Activated CD8-positive, alpha-beta memory T cell treated with anti-CD3 and anti-CD28 coated beads, Interleukin-2, amount 50 U/mL, for 24 hours (primary cell): Measurements from ENCODE around the gene SDK1.

ENCODE experiments used
- DNase-seq: peaks from one replicate; pipeline ENCODE4 v3.0.0-alpha.2; 2020; ENCODE audit errors: extremely low read depth

Gene SDK1

GRCh38 chr7:4015996-4016395, 714.9 kb downstream of the SDK1 start:
- no peak for DNase-seq

DNA sequence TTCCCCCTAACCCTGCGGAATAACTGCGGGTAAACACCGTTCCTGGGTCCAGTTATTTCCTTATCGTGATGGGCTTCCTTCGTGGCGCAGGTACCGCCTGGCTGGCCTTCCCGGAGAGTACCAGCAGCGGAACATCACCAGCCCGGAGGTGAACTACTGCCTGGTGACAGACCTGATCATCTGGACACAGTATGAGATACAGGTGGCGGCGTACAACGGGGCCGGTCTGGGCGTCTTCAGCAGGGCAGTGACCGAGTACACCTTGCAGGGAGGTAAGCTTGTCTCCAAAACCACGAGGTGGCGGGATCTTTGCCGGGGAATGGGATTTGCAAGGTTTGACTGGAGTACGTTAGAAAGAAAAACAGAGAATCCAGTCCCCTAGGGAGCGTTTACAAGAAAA, 716.0 kb downstream of the SDK1 start:
- no peak for DNase-seq

DNA sequence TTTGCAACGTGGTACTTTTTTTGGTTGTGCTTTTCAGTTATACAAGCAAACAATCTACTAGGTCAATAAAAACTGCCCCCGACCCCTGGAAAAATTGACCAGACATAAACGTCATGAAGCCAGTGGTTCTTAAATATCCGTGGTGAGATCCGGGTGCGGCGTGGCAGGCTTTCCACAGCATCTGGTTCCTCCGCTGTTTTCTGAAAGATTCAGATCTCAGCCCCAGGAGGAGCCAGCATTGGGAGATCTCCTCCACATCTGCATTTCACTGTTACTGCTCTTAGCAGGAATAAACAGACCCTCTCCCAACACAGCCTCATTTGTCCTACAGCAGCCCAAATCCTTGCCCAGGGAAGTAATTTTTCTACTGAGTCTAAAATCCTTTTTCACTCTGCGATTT, 716.7 kb downstream of the SDK1 start:
- DNase-seq, result no peak

DNA sequence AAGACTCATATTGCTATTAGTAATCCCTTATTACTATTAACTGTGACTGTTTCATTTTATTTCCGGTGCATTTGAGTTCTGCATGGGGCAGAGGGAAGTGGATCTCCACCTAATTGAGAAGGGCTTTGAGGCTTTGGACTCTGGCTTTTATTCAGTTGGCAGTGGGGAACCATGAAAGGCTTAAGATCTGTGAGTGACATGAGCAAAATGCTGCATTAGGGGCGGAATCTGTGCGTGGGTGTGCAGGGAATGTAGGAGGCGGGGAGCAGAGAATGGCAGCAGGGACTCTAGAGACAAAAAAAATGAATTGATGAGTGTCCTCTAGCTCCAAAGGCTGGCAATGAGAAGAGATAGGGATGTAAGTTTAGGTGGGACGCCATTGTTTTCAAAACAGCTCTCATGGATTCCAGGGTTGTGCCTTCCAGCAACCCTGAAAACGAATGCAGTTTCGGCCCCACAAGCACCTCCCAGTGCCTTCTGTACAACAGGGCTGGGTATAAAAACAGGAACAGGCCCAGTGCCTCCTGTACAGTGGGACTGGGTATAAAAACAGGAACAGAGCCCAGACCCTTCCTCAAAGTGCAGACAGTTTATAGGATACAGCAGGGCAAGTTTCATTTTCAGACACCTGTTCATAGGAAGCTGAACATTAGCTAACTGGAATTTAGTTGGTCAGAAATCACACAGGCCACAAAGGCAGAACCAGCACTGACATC, 717.7 kb downstream of the SDK1 start:
- DNase-seq, result no peak

- DNase-seq, result no peak
Measured at GRCh38 chr7:4020086-4020485, 719.0 kb downstream of the SDK1 start.

DNA sequence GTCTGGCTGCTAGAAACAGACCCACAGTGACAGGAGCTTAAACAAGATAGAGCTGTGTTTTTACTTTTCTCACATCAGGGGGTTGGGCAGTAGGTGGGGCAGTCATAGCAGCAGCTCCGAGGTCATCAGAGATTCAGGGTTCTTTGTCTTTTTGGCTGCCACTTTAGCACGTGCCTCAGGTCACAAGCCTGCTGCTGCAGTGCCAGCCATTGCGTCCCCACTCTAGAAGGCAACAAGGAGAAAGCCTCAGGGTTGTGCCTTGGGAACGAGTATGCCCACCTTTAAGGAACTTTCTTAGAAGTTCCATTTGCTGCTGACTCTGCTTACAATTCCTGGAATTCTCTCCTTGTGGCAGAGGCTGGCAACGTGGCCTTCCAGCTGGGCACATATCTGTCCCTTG, 720.4 kb downstream of the SDK1 start:
- no peak for DNase-seq

GRCh38 chr7:4022265-4022664, 721.2 kb downstream of the SDK1 start:
- DNase-seq, result no peak

- DNase-seq, result no peak
Measured at GRCh38 chr7:4023502-4023901, 722.5 kb downstream of the SDK1 start.

- no peak for DNase-seq
Measured at GRCh38 chr7:4024133-4024532, 723.1 kb downstream of the SDK1 start.

DNA sequence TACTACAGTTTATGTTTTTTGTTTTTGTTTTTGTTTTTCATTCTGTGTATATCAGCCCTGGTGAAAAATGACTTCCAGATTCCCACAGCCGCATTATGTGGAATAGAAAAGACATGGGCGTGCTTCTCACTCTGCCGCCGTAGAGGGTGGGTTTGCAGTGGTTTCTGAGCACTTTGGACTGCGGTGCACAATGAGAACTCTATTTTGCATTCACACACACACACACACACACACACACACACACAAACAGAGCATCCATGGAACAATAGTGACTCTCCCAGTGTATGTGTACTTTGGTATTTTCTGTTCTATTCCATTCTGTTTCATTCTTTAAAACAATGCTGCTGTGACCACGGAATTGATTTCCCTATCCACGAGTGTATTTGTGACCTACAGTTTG, 723.8 kb downstream of the SDK1 start:
- no peak for DNase-seq

DNA sequence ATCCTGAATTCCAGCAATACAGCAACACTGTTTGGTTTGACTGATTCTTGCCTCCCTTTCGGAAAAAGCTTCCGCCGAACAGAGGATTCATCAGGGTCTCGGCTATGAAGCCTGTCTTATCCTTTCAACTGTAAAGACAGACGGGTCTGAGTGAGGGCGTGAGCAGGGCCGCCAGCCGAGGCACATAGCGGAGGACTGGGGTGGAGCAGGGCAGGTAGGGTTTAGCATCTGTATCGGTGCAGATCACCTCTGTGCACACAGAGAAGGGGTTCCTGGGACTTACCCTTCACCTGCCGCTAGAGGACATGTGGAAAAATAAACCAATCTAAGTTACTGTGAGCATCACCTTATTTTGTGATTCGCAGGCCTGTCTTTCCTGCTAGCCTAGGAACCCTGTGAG, 724.2 kb downstream of the SDK1 start:
- no peak for DNase-seq

GRCh38 chr7:4025694-4026615, 724.9 kb downstream of the SDK1 start:
- no peak for DNase-seq

DNA sequence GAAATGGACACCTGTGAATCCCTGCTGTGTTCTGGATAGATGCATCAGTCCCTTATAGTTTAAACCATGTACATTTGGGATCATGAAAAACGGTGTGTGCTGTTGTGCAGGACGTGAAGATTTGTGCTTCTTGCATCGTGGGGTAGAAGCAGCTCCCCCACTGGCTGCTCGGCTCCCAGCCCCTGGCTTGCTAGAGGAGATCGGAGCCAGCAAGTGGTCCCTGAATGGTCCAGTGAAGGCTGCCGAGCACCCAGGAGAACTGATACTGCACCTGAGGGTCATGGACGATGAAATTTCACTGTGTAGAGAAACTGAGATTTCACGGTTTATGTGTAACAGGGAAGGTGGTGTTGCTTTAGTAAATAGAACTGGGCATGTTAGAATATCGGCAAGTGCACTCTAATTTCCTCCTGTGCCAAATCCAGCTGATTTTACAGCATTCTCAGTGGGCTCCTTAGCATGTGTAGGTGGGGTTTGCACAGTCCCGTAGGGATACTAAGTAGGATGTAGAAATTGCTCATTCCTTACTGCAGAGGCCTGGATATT, 726.0 kb downstream of the SDK1 start:
- no peak for DNase-seq

DNA sequence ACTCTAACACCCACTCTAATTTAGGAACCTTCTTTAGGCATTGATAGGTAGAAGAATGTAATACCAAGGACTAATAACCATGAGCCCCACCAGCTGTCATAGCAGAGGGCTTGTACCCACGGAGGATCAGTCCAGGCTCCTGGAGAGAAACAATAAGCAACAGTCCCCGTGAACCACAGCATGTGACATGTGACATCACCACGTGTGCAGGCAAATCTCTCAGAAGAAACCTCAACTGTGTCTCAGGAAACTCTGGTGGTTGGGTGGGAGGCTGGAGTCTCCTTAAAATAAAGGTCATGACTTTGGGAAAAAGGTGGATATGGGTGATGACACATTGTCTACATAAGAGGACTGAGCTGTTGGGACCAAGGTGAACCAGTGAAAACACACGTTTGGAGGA, 727.2 kb downstream of the SDK1 start:
- DNase-seq, result no peak

DNA sequence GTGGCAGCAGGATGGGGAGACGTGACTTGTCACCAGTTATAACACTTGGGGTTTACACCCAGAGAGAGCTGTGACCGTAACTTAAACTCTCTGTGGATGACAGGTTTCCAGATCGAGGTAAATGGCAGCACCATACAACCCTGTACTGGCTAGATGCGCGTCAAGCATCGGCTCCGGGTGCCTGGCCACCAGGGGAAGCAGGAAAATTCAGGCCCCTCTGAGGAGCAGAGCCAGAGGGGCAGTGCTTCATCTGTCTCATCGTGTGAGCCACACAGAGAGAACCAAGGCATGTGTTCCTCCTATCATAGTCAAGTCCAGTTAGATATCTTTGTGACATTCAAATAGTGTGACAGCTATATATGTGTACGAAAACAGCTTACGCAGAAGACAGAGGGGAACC, 728.9 kb downstream of the SDK1 start:
- no peak for DNase-seq

- no peak for DNase-seq
Measured at GRCh38 chr7:4030346-4030950, 729.4 kb downstream of the SDK1 start.

GRCh38 chr7:4033996-4034395, 732.9 kb downstream of the SDK1 start:
- DNase-seq, result no peak

GRCh38 chr7:4037308-4037707, 736.3 kb downstream of the SDK1 start:
- DNase-seq, result no peak

DNA sequence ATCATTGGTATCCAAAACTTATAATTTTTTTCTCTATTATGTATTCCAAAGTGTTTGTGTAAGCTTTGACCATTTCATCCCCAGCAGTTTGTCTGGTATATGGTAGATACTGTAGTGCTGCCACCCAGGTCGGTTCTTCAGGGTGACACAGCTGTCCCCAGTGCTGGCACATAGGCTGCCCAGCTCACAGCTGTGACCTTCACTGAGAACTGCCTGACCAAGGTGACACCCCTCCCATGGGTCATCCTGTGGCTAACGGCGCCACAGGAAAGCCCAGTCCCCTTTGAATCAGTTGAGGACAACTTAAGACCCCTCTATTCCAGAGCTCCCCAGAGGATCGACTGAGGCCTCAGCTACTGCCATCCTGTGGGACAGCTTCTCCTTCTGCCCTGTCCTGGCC, 736.8 kb downstream of the SDK1 start:
- no peak for DNase-seq

- no peak for DNase-seq
Measured at GRCh38 chr7:4040109-4040928, 739.3 kb downstream of the SDK1 start.

DNA sequence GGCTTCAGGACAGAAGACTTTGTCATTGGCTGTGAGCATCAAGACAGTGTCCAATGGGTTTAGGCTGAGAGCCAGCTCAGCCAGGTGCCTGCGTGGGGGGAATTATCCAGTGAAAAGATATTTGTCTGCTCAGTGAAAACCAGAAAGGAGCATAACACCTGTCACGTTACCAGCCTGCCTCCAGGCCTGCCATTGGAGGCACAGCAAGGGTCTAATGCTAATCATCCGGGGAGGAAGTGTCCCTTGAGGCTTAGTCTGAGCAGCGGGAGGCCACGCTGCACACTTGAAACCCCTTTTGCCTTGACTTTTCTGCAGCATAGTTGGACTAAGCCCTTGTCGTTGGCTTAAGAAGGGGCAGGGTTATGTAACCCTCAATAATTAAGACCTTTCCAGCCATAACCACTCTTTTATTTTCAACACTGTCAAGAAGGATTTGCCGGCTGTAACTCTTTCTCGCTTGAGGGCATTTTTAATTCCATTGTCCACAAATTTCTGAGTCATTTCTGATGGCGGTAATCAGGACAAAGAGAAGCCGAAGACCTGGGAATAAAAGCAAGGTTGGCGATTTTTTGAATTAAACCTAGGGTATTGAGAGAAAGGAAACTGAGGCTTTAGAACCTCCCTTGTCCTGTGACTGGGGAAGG, 741.5 kb downstream of the SDK1 start:
- DNase-seq, result no peak
